ENCODE measurements around the gene MSI2. TPM values are rescaled to one million over a fixed set of nuclear protein-coding genes. Genes with fewer than 3 reads are reported as not detected.

Gene MSI2
- total and polyA plus RNA-seq, 9 of the 15 experiments (the other 6 are each of a cell fraction or from before 2014, with no cell fraction given), result 4.6 to 61.8 (median 42.4) TPM

DNA sequence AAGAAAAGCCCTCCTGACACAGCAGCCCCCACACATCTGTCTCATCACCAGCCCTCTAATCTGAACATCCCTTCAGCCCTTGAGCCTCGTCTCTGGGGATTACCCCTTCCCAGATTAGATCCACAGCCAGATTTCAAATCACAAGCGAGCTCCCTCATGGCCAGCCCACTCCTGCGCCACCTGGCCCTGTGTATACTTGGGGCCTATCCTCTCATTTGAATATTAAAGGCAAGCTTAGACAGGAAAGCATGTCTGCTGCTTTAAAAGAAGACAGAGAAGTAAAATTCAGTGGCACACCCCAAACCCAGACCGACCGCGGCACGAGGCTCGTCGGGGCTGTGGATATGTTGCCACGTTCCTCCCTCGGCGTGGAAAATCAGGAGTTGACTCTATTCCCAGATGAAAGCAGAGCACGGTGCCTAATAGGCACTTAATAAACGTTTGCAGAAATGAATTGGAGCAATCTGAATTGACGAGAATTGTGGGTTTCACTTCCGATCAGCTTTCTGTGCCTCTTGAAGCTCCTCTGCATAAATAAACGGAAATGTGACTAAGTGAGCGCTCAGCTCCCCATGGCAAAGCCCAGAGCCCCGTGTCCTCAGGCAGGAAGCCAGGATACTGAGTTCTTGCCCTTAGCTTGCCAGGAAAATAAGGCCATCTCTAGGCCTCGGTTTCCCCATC, 380.8 kb downstream of the MSI2 start:
- DNase-seq (ENCODE audit: extremely low read depth in 1 of 4, low spot score in 3 of 4), result no peak
- H3K9ac ChIP-seq (ENCODE audit: insufficient read depth in 1 of 2, low read depth in 2 of 2, low read length in 2 of 2), result no peak overlapping the region
- H3K27me3 ChIP-seq (ENCODE audit: control insufficient read depth in 2 of 2, insufficient read depth in 2 of 2, low read length in 2 of 2), result no peaks in the 10 kb centered on the region
- H4K20me1 ChIP-seq (replicated peaks; ENCODE audit: control insufficient read depth, insufficient read depth, low read length), result no peaks in the 10 kb centered on the region
- intact Hi-C loops (cut with micrococcal nuclease), result no loop called here
- H3K4me1 ChIP-seq (replicated peaks in 1 of 2; ENCODE audit: control insufficient read depth in 2 of 2, insufficient read depth in 2 of 2, low read length in 2 of 2), result no peaks in the 10 kb centered on the region
- H3K4me3 ChIP-seq, result no peak overlapping the region
- in situ Hi-C loops (cut with MboI), result no loop called here
- H3K79me2 ChIP-seq (ENCODE audit: control insufficient read depth, insufficient read depth, low read length), result no peaks in the 10 kb centered on the region
- CTCF ChIA-PET (ENCODE audit: low intra/inter-chr PET ratio), result no interaction called here
- H3K9me3 ChIP-seq (replicated peaks; ENCODE audit: control insufficient read depth, insufficient read depth, low read depth, low read length), result no peaks in the 10 kb centered on the region
- H3K27ac ChIP-seq (ENCODE audit: extremely low read depth, low read depth, low read length), result no peak overlapping the region
- H3K36me3 ChIP-seq (ENCODE audit: control insufficient read depth, insufficient read depth, low read length), result no peaks in the 10 kb centered on the region; the same call in 2 of the 3 replicates
- no peaks in the 10 kb centered on the region for H3K9me1 ChIP-seq (ENCODE audit: control insufficient read depth, insufficient read depth, low read length)
- ATAC-seq, result no peak
- 72% methylated on average over 18 of the region's 20 CpGs for WGBS (ENCODE audit: insufficient coverage, low coverage, missing lambda C conversion rate)
- no TSS peak for BruUV-seq (replicated peaks)
- no peak overlapping the region for H2AFZ ChIP-seq (ENCODE audit: low read depth, low read length)
- POLR2A ChIA-PET, result interaction anchor here (0.6 to 0.7 kb wide), 2 partner anchors 10 to 38 kb away, joined by 3 read pairs; no protein-coding TSS in a partner anchor
- FAIRE-seq, result no peak
- H3K4me2 ChIP-seq (ENCODE audit: insufficient read depth, low read length), result no peak overlapping the region
- TF ChIP-seq, protein P1, sequence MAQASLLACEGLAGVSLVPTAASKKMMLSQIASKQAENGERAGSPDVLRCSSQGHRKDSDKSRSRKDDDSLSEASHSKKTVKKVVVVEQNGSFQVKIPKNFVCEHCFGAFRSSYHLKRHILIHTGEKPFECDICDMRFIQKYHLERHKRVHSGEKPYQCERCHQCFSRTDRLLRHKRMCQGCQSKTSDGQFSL (CRISPR knock-in tag; IDR thresholded peaks at IDR 0.05), result no peak
- TF ChIP-seq, protein P1 (tag; IDR thresholded peaks at IDR 0.05), result no peak
- TF ChIP-seq, protein P2, sequence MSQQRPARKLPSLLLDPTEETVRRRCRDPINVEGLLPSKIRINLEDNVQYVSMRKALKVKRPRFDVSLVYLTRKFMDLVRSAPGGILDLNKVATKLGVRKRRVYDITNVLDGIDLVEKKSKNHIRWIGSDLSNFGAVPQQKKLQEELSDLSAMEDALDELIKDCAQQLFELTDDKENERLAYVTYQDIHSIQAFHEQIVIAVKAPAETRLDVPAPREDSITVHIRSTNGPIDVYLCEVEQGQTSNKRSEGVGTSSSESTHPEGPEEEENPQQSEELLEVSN (IDR thresholded peaks at IDR 0.05; ENCODE audit: borderline replicate concordance in 1 of 2, extremely low read depth in 1 of 2, insufficient read depth in 1 of 2, insufficient read length in 1 of 2, low read depth in 1 of 2, low read length in 1 of 2, poor library complexity in 1 of 2, severe bottlenecking in 1 of 2), result no peak
- no peak for TF ChIP-seq CHCHD3 (CRISPR knock-in tag; IDR thresholded peaks at IDR 0.05)
- TF ChIP-seq JUND (IDR thresholded peaks at IDR 0.05; ENCODE audit: borderline replicate concordance, low read depth, low read length), result no peak
- TF ChIP-seq JUND (tag; IDR thresholded peaks at IDR 0.05; ENCODE audit: borderline replicate concordance, low read depth, low read length), result no peak
- no peak for TF ChIP-seq ZNF431 (CRISPR knock-in tag; IDR thresholded peaks at IDR 0.05)
- no peak for TF ChIP-seq ZBTB17 (CRISPR knock-in tag; IDR thresholded peaks at IDR 0.05)
- TF ChIP-seq, protein P3, sequence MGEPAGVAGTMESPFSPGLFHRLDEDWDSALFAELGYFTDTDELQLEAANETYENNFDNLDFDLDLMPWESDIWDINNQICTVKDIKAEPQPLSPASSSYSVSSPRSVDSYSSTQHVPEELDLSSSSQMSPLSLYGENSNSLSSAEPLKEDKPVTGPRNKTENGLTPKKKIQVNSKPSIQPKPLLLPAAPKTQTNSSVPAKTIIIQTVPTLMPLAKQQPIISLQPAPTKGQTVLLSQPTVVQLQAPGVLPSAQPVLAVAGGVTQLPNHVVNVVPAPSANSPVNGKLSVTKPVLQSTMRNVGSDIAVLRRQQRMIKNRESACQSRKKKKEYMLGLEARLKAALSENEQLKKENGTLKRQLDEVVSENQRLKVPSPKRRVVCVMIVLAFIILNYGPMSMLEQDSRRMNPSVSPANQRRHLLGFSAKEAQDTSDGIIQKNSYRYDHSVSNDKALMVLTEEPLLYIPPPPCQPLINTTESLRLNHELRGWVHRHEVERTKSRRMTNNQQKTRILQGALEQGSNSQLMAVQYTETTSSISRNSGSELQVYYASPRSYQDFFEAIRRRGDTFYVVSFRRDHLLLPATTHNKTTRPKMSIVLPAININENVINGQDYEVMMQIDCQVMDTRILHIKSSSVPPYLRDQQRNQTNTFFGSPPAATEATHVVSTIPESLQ (CRISPR knock-in tag; IDR thresholded peaks at IDR 0.05), result no peak
- no peak for TF ChIP-seq GABPB2 (CRISPR knock-in tag; conservative IDR thresholded peaks at IDR 0.05)
- no peak for TF ChIP-seq PHF21A (IDR thresholded peaks at IDR 0.05; ENCODE audit: borderline replicate concordance, low read depth)
- no peak for TF ChIP-seq LARP7 (IDR thresholded peaks at IDR 0.05)
- TF ChIP-seq, protein P4, sequence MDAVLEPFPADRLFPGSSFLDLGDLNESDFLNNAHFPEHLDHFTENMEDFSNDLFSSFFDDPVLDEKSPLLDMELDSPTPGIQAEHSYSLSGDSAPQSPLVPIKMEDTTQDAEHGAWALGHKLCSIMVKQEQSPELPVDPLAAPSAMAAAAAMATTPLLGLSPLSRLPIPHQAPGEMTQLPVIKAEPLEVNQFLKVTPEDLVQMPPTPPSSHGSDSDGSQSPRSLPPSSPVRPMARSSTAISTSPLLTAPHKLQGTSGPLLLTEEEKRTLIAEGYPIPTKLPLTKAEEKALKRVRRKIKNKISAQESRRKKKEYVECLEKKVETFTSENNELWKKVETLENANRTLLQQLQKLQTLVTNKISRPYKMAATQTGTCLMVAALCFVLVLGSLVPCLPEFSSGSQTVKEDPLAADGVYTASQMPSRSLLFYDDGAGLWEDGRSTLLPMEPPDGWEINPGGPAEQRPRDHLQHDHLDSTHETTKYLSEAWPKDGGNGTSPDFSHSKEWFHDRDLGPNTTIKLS (IDR thresholded peaks at IDR 0.05; ENCODE audit: borderline replicate concordance, low read depth), result no peak
- TF ChIP-seq, protein P5, sequence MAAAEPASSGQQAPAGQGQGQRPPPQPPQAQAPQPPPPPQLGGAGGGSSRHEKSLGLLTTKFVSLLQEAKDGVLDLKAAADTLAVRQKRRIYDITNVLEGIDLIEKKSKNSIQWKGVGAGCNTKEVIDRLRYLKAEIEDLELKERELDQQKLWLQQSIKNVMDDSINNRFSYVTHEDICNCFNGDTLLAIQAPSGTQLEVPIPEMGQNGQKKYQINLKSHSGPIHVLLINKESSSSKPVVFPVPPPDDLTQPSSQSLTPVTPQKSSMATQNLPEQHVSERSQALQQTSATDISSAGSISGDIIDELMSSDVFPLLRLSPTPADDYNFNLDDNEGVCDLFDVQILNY (CRISPR knock-in tag; IDR thresholded peaks at IDR 0.05), result no peak
- TF ChIP-seq ZNF445 (CRISPR knock-in tag; IDR thresholded peaks at IDR 0.05; ENCODE audit: low read depth), result no peak
- TF ChIP-seq PTTG1 (tag; IDR thresholded peaks at IDR 0.05; ENCODE audit: low read depth), result no peak

Measured in K562 (cell line).